GM19239 (cell line): ENCODE results near the gene EGFL8.

Experiments
- DNase-seq: peaks from one replicate; pipeline ENCODE4 v3.0.0; 2011; ENCODE audit warnings: low spot score; ENCODE audit not compliant: insufficient read length
- FAIRE-seq: peaks from 2 replicates; lab custom pipeline; 2011; peaks lifted over from hg19 to GRCh38; lab: Jason Lieb, UNC

Gene EGFL8

DNA sequence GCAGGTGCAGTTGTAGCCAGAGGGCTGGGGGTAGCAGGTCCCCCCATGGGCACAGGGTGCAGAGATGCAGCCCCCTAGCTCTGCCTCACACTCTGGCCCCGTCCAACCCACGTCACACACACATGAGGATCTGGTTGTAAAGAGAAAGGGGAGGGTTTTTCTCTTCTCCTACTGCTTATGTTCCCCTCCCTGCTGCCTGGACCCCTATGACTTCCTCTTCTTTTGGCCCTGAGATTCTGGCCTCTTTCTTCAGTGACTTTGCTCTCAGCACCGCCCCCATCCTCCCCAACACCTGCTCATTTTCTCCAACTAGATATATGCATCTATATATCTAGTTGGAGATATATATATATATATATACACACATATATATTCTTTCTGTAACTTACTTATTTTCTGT lies 49.7 kb downstream of the EGFL8 start:
- DNase-seq (no peak), FAIRE-seq (no peak)

DNA sequence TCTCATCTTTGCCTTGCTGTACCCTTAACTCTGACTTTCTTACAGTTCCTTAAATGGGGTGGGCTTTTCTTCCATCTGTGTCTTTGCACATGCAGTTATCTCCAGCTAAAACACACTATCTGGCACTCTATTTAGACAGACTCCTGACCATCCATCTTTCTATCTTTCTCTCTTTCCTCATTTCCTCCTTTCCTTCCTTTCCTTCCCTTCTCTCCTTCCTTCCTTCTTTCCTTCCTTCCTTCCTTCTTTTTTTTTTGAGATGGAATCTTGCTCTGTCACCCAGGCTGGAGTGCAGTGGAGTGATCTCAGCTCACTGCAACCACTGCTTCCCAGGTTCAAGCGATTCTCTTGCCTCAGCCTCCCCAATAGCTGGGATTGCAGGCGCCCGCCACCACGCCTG lies 51.2 kb downstream of the EGFL8 start:
- FAIRE-seq, result no peak
- no peak for DNase-seq

DNA sequence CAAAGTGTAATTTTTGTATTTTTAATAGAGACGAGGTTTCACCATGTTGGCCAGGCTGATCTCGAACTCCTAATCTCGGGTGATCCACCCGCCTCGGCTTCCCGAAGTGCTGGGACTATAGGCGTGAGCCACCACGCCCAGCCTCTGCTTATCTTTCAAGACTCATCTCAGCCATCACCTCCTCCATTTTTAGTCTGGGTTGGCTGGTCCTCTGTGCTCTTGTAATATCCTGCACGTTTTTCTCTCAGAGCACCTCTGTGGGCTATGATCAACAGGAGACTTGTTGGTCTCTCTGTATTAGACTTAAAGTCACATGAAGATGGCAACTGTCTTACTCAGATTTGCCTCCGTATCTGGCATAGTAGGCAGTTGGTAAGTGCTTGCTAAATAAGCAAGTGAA lies 51.9 kb downstream of the EGFL8 start:
- no peak for FAIRE-seq
- DNase-seq, result no peak

DNA sequence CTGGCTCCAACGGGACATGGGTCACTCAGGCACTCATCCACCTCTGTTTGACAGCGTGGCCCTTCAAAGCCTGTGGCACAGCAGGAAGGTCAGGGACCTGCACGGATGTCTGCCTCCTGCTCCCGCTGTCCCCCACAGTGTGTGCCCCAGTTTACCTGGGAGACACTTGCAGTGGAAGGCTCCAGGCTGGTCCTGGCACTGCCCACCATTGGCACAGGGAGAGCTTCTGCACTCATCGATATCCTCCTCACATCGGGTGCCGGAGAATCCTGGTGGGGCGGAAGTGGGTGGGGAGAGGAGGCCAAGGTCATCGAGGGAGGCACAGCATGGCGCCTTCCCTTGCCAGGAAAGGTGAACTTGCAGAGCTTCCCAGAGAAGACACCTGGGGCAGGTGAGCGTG lies 52.6 kb downstream of the EGFL8 start:
- FAIRE-seq (no peak), DNase-seq (no peak)
